ENCODE data around the gene GCSAML. TPM values are rescaled to one million over a fixed set of nuclear protein-coding genes. Genes with fewer than 3 reads are reported as not detected.

The GCSAML gene
- total RNA-seq, 2 donors from 2014 or later = 0.14 to 0.16 TPM

- ATAC-seq (replicated peaks in 1 of 2) (no peak), DNase-seq (no peak)
- peaks cover 0 to 2% of the 10 kb centered on the region in 2 donors for H3K9me3 Mint-ChIP-seq
These were observed 56.4 kb downstream of the GCSAML start, which contains the start of gene OR2G3 for GRCh38 chr1:247605286-247605685. Gene OR2G3 (plus strand): TSS chr1:247605586. CDS start chr1:247605586, 0 bp downstream.

GRCh38 chr1:247613405-247613804, 64.5 kb downstream of the GCSAML start:
- DNase-seq = no peak
- peaks cover 0 to 2% of the 10 kb centered on the region in 2 donors for H3K9me3 Mint-ChIP-seq
- H3K4me3 Mint-ChIP-seq = no peak overlapping the region
- peaks cover 9% of the 10 kb centered on the region for H3K27me3 Mint-ChIP-seq (ENCODE audit: low read depth)
- ATAC-seq (replicated peaks in 1 of 2) = no peak
- no peak overlapping the region for H3K27ac Mint-ChIP-seq
- no peaks in the 10 kb centered on the region for H3K4me1 Mint-ChIP-seq (ENCODE audit: low read depth)
- H3K36me3 Mint-ChIP-seq (ENCODE audit: insufficient read depth in 2 of 2) = no peaks in the 10 kb centered on the region

More at GRCh38 chr1:247605286-247605685, 56.4 kb downstream of the GCSAML start, which contains the start of gene OR2G3:
- Mint-ChIP-seq H3K36me3 (ENCODE audit: insufficient read depth in 2 of 2) (no peaks in the 10 kb centered on the region), H3K4me1 (ENCODE audit: low read depth) (no peaks in the 10 kb centered on the region), H3K4me3 (no peak within 1 kb of the TSS), H3K27ac (no peak within 1 kb of the TSS), H3K27me3 (ENCODE audit: low read depth) (peaks cover 14% of the 10 kb centered on the region)

- Mint-ChIP-seq H3K4me3 (no peak overlapping the region), H3K36me3 (ENCODE audit: insufficient read depth in 2 of 2) (no peaks in the 10 kb centered on the region), H3K27ac (no peak overlapping the region), H3K4me1 (ENCODE audit: low read depth) (no peaks in the 10 kb centered on the region), H3K9me3 (peaks cover 0 to under 1% of the 10 kb centered on the region in 2 donors), H3K27me3 (ENCODE audit: low read depth) (peaks cover 1% of the 10 kb centered on the region)
- DNase-seq (no peak), ATAC-seq (replicated peaks in 1 of 2) (peak in 1 of 2 donors; percentile 7)
These were observed 65.7 kb downstream of the GCSAML start for GRCh38 chr1:247614625-247615024.

Other genes with a start within 250 kb of the GCSAML start
- gene ZNF496, start 217.3 kb upstream of the GCSAML start, total RNA-seq = 10 to 100 TPM; 29.7 to 32.9 TPM
- under 1 TPM; 0.38 to 0.63 TPM for gene NLRP3, start 133.0 kb upstream of the GCSAML start, total RNA-seq
- gene OR2B11, start 91.0 kb upstream of the GCSAML start, total RNA-seq = under 1 TPM in 1 of 2 donors, not detected in 1; 0.07 TPM
- gene OR2C3, start 12.7 kb upstream of the GCSAML start, total RNA-seq = not detected
- not detected for gene OR2G2, start 39.2 kb downstream of the GCSAML start, total RNA-seq
- not detected for gene OR2G3, start 56.5 kb downstream of the GCSAML start, total RNA-seq
- gene OR13G1, start 130.6 kb downstream of the GCSAML start, total RNA-seq = not detected
- not detected for gene OR6F1, start 167.5 kb downstream of the GCSAML start, total RNA-seq
- not detected for gene OR14K1, start 189.5 kb downstream of the GCSAML start, total RNA-seq
- not detected for gene OR14A2, start 199.0 kb downstream of the GCSAML start, total RNA-seq
- gene OR1C1, start 211.4 kb downstream of the GCSAML start, total RNA-seq = not detected